ENCODE results near the gene TCAIM.

- TF ChIP-seq POLR2AphosphoS5 (IDR thresholded peaks at IDR 0.05; ENCODE audit: low read depth, low read length) (no peak), CTCF (IDR thresholded peaks at IDR 0.05 in 2 of 3, conservative IDR thresholded peaks at IDR 0.05 in 1 of 3; ENCODE audit: borderline replicate concordance in 1 of 3, insufficient read depth in 1 of 3, low read depth in 2 of 3, low read length in 2 of 3) (no peak), RAD21 (IDR thresholded peaks at IDR 0.05; ENCODE audit: low read depth) (no peak), FOSL1 (IDR thresholded peaks at IDR 0.05; ENCODE audit: low read depth) (no peak), ZBTB33 (IDR thresholded peaks at IDR 0.05; ENCODE audit: extremely low read depth, insufficient replicate concordance, low read length) (no peak), EZH2phosphoT487 (IDR thresholded peaks at IDR 0.05; ENCODE audit: borderline replicate concordance) (no peak), POLR2A (IDR thresholded peaks at IDR 0.05; ENCODE audit: borderline replicate concordance, extremely low read depth, insufficient read depth, insufficient read length) (no peak), SP1 (IDR thresholded peaks at IDR 0.05; ENCODE audit: low read depth) (no peak), ZNF274 (IDR thresholded peaks at IDR 0.05; ENCODE audit: low read depth, low read length) (no peak), CEBPB (IDR thresholded peaks at IDR 0.05; ENCODE audit: low read depth) (no peak), MAX (IDR thresholded peaks at IDR 0.05) (no peak), JUND (IDR thresholded peaks at IDR 0.05) (no peak)
Measured at GRCh38 chr3:44329946-44330345, 8.6 kb upstream of the TCAIM start.

Measured in HCT116 (cell line).